Esophagus squamous epithelium (tissue), 5 donors: Measurements from ENCODE around the gene GPC5. TPM values are rescaled to one million over a fixed set of nuclear protein-coding genes. Genes with fewer than 3 reads are reported as not detected.
"Not testable (repeated sequence)": the region's sequence is repeated elsewhere in the genome, so short reads cannot be mapped to it uniquely, and the experiment has no call there.

Source experiments
- DNase-seq: peaks from one replicate; lab custom pipeline; 2025; lab: John Stamatoyannopoulos, UW
- H3K27ac ChIP-seq, 4 donors: fragments of 200-600 bp; sonication (generic); one replicate each; pipeline ENCODE4 v1.5.1; 2016 to 2019; ENCODE audit warnings: mild to moderate bottlenecking in 1 of 4
- H3K27me3 ChIP-seq, 4 donors: fragments of 200-600 bp; sonication (generic); 1 replicate in 3 of 4; 2 replicates in 1 of 4; pipeline versions ENCODE4 v1.5.1 to v1.6.0; 2017 to 2021; ENCODE audit warnings: antibody characterized with exemption in 1 of 4
- H3K36me3 ChIP-seq, 3 donors: fragments of 200-600 bp; sonication (generic); one replicate each; pipeline ENCODE4 v1.5.1; 2016 to 2019
- H3K4me1 ChIP-seq, 3 donors: fragments of 200-600 bp; sonication (generic); one replicate each; pipeline ENCODE4 v1.5.1; 2017 to 2019
- H3K4me3 ChIP-seq, 4 donors: fragments of 200-600 bp; sonication (generic); 1 replicate in 3 of 4; 2 replicates in 1 of 4; pipeline ENCODE4 v1.5.1; 2016 to 2019; ENCODE audit warnings: mild to moderate bottlenecking in 2 of 4, moderate library complexity in 1 of 4
- H3K9me3 ChIP-seq, 3 donors: fragments of 200-600 bp; sonication (generic); one replicate each; pipeline ENCODE4 v1.5.1; 2016 to 2019
- POLR2A ChIP-seq, 4 donors: fragments of 450-650 bp; IDR thresholded peaks; one replicate each; pipeline ENCODE4 v1.6.1; 2017; ENCODE audit warnings: antibody characterized with exemption in 4 of 4, mild to moderate bottlenecking in 4 of 4, moderate library complexity in 3 of 4
- whole genome bisulfite sequencing, 2 donors: methylation state at CpG; one replicate each; pipeline ENCODE4 v1.1.5; 2018; 5-methylcytosine and 5-hydroxymethylcytosine counted together
- intact Hi-C: fragments of 100-400 bp; cut with DNase I; formaldehyde crosslinking; loops from one replicate; pipeline ENCODE4 v1.15.0; 2022
- total RNA-seq, 4 donors: library from RNA; depleted of rRNA; stranded (reverse); fragments of >200 nt; gene quantifications; one replicate each; pipeline ENCODE4 v1.1.0, GENCODE V29; 2016
- TF ChIP-seq, protein P1 (sequence below), 6 experiments: fragments of 450-650 bp in 4 of 6; fragments of 200-600 bp in 2 of 6; sonication (generic) in 2 of 6; IDR thresholded peaks; one replicate each; pipeline ENCODE4 v1.5.1; 2016 to 2019; ENCODE audit warnings: antibody characterized with exemption in 6 of 6, mild to moderate bottlenecking in 4 of 6, moderate library complexity in 4 of 6
- donor health status: DM: yes; HTN: yes; CAD: no.

The GPC5 gene
- total RNA-seq, 4 donors from 2014 or later = not detected

DNA sequence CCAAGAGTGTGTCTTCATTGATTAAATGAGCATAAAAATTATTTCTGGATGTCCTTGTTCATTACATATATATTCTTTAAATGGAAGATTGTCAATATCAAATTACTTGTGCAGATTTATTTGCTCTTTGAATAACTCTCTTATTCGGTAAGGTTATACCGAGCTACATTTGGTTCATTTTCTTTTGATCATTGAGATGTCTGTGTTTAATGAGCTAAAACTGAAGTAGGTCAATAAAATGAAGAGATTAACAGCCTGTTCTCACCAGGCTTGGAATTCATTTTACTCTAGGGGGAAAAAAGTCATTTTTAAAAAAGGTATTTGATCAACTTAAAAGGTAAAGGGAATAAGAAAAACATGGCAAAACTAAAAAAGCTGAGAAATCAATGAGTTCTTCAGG is 10.6 kb downstream of the GPC5 start:
- no peaks in the 10 kb centered on the region for H3K36me3 ChIP-seq
- intact Hi-C loops = no loop called here
- no peak overlapping the region for H3K27ac ChIP-seq
- peaks cover 0 to 12% (median 0%) of the 10 kb centered on the region in 4 donors for H3K27me3 ChIP-seq
- TF ChIP-seq, protein P1, sequence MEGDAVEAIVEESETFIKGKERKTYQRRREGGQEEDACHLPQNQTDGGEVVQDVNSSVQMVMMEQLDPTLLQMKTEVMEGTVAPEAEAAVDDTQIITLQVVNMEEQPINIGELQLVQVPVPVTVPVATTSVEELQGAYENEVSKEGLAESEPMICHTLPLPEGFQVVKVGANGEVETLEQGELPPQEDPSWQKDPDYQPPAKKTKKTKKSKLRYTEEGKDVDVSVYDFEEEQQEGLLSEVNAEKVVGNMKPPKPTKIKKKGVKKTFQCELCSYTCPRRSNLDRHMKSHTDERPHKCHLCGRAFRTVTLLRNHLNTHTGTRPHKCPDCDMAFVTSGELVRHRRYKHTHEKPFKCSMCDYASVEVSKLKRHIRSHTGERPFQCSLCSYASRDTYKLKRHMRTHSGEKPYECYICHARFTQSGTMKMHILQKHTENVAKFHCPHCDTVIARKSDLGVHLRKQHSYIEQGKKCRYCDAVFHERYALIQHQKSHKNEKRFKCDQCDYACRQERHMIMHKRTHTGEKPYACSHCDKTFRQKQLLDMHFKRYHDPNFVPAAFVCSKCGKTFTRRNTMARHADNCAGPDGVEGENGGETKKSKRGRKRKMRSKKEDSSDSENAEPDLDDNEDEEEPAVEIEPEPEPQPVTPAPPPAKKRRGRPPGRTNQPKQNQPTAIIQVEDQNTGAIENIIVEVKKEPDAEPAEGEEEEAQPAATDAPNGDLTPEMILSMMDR (IDR thresholded peaks at IDR 0.05) = no peak
- no peak for TF ChIP-seq POLR2A (IDR thresholded peaks at IDR 0.05)
- 71 to 75% methylated on average over 2 of the region's 2 CpGs for WGBS, 2 donors
- H3K4me1 ChIP-seq = no peaks in the 10 kb centered on the region
- no peak for DNase-seq
- no peak overlapping the region for H3K4me3 ChIP-seq
- no peaks in the 10 kb centered on the region for H3K9me3 ChIP-seq

DNA sequence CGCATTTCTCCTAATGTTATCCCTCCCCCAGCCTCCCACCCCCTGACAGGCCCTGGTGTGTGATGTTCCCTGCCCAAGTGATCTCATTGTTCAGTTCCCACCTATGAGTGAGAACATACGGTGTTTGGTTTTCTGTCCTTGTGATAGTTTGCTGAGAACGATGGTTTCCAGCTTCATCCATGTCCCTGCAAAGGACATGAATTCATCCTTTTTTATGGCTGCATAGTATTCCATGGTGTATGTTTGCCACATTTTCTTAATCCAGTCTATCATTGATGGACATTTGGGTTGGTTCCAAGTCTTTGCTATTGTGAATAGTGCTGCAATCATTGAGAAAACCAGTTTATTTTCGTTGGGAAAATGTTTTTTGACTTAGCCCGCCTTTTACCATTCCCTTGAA is 18.2 kb downstream of the GPC5 start:
- H3K27me3 ChIP-seq, H3K4me1 ChIP-seq, H3K36me3 ChIP-seq, H3K4me3 ChIP-seq, H3K27ac ChIP-seq, DNase-seq, H3K9me3 ChIP-seq, intact Hi-C loops: not testable (repeated sequence)
- 66 to 83% methylated on average over 5 of the region's 5 CpGs for WGBS, 2 donors

DNA sequence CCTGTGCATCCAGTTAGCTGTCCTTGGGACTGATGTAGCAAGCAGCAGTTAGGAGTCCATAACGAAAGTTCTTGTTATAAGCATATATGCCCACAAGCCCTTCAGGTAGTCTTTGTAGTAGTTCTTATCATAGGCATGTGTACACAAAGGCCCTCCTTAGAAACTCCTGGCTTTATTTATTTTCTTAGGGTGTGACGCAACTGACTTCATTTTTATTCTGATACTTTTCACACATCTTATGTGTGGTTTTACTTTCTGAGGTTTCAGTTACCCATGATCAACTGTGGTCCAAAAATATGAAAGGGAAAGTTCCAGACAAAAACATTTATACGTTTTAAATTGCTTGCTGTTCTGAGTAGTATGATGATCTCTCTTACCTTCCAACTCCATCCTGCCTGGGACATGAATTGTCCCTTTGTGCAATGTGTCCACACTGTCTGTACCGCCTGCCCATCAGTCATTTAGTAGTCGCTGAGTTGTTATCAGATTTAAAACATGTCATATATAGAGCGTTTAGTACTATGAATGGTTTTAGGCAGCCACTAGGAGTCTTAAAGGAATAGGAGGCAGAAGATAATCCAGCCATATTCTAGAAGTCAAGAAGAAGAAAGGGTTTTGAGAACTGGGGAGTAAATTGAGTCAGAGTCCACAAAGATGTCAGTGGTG is 19.4 kb downstream of the GPC5 start:
- DNase-seq = no peak
- H3K9me3 ChIP-seq = no peaks in the 10 kb centered on the region
- WGBS, 2 donors = 34 to 40% methylated on average over 6 of the region's 6 CpGs

DNA sequence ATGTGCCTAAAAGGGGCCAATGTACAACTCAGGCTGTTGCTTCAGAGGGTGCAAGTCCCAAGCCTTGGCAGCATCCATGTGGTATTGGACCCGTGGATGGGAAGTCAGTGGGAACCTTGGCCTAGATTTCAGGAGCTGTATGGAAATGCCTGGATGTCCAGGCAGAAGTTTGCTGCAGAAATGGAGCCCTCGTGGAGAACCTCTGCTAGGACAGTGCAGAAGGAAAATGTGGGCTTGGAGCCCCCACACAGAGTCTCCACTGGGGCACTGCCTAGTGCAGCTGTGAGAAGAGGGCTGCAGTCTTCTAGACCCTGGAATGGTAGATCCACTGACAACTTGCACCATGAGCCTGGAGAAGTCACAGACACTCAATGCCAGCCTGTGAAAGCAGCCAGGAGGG is 28.5 kb downstream of the GPC5 start:
- no peaks in the 10 kb centered on the region for H3K36me3 ChIP-seq
- no peaks in the 10 kb centered on the region for H3K4me1 ChIP-seq
- no peak for DNase-seq
- H3K4me3 ChIP-seq = no peak overlapping the region
- WGBS, 2 donors = 29% methylated on average over 1 of the region's 2 CpGs; no CpG with 5 or more reads in 1 of the 2 donors
- no peak overlapping the region for H3K27ac ChIP-seq
- H3K27me3 ChIP-seq = no peaks in the 10 kb centered on the region
- H3K9me3 ChIP-seq = peaks cover 0 to 10% (median 0%) of the 10 kb centered on the region in 3 donors
- TF ChIP-seq, protein P1 (IDR thresholded peaks at IDR 0.05) = no peak
- no peak for TF ChIP-seq POLR2A (IDR thresholded peaks at IDR 0.05)
- intact Hi-C loops = no loop called here

More for the DNA sequence above, 19.4 kb downstream of the GPC5 start:
- intact Hi-C loops = no loop called here
- TF ChIP-seq POLR2A (IDR thresholded peaks at IDR 0.05) = no peak
- TF ChIP-seq, protein P1 (IDR thresholded peaks at IDR 0.05) = no peak
- Histone ChIP-seq H3K4me3 (no peak overlapping the region), H3K27me3 (no peaks in the 10 kb centered on the region), H3K36me3 (no peaks in the 10 kb centered on the region), H3K27ac (no peak overlapping the region), H3K4me1 (no peaks in the 10 kb centered on the region)

DNA sequence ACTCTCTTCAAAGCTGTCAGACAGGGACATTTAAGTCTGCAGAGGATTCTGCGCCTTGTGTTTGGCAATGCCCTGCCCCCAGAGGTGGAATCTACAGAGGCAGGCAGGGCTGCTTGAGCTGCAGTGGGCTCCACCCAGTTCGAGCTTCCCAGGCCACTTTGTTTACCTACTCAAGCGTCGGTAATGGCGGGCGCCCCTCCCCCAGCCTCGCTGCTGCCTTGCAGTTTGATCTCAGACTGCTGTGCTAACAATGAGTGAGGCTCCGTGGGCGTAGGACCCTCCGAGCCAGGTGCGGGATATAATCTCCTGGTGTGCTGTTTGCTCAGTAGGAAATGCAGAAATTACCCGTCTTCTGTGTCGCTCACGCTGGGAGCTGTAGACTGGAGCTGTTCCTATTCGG is 40.3 kb downstream of the GPC5 start:
- H3K27me3 ChIP-seq, H3K4me3 ChIP-seq, H3K36me3 ChIP-seq, DNase-seq, H3K4me1 ChIP-seq, H3K9me3 ChIP-seq, H3K27ac ChIP-seq, intact Hi-C loops: not testable (repeated sequence)
- 85 to 86% methylated on average over 12 to 13 of the region's 15 CpGs for WGBS, 2 donors

DNA sequence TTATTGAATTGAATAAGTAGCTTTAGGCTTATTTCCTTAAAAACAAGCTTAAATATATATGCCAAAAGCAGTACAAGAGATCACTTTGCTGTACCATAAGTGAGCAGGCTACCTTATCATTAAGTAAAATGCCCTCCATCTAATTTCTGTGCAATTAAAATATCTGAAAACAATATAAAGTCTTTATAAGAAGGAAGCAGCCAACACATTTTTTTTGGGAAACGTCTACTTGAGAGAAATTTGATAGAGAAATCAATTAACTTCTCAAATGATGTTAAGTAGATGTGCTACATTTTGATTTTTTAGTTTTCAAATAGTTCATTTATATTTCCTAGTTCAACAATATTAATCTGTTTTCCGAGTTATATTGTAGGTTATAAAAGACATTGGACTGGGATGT is 52.5 kb downstream of the GPC5 start:
- DNase-seq = no peak
- H3K36me3 ChIP-seq = no peaks in the 10 kb centered on the region
- TF ChIP-seq, protein P1 (IDR thresholded peaks at IDR 0.05) = no peak
- TF ChIP-seq POLR2A (IDR thresholded peaks at IDR 0.05) = no peak
- WGBS, 2 donors = 65 to 73% methylated on average over 2 of the region's 2 CpGs
- no peaks in the 10 kb centered on the region for H3K4me1 ChIP-seq
- intact Hi-C loops = no loop called here
- no peak overlapping the region for H3K4me3 ChIP-seq
- H3K27ac ChIP-seq = no peak overlapping the region
- no peaks in the 10 kb centered on the region for H3K27me3 ChIP-seq
- no peaks in the 10 kb centered on the region for H3K9me3 ChIP-seq
